ENCODE results near the gene KRT82. TPM values are rescaled to one million over a fixed set of nuclear protein-coding genes. Genes with fewer than 3 reads are reported as not detected.

The KRT82 gene
- total and polyA plus RNA-seq, 2 experiments from 2014 or later, result not detected

- peaks cover 3% of the 10 kb centered on the region for H3K27me3 ChIP-seq
- no peak for DNase-seq (ENCODE audit: low spot score)
- no peaks in the 10 kb centered on the region for H3K36me3 ChIP-seq (replicated peaks; ENCODE audit: insufficient read depth, low read depth)
- no peaks in the 10 kb centered on the region for H4K20me1 ChIP-seq (ENCODE audit: insufficient read depth, poor library complexity, severe bottlenecking)
- TF ChIP-seq EZH2phosphoT487 (IDR thresholded peaks at IDR 0.05; ENCODE audit: low read depth, severe bottlenecking, unreplicated experiment) (no peak), EZH2 (IDR thresholded peaks at IDR 0.05; ENCODE audit: borderline replicate concordance) (no peak), CTCF (IDR thresholded peaks at IDR 0.05; ENCODE audit: poor library complexity) (no peak)
- no peak overlapping the region for H3K27ac ChIP-seq
- H3K9me3 ChIP-seq (ENCODE audit: low read depth), result no peaks in the 10 kb centered on the region
- no peak overlapping the region for H3K4me3 ChIP-seq
- no peaks in the 10 kb centered on the region for H3K79me2 ChIP-seq
- 46% methylated on average over 6 of the region's 6 CpGs for WGBS (ENCODE audit: low lambda C conversion rate, missing lambda C conversion rate)
- no peak overlapping the region for H2AFZ ChIP-seq
- H3K4me2 ChIP-seq, result no peak overlapping the region
- peaks cover 25% of the 10 kb centered on the region for H3K4me1 ChIP-seq (ENCODE audit: insufficient read depth)
- H3K9me2 ChIP-seq (replicated peaks; ENCODE audit: insufficient read depth), result no peaks in the 10 kb centered on the region
Observed at GRCh38 chr12:52349196-52349595, 56.9 kb downstream of the KRT82 start.

DNA sequence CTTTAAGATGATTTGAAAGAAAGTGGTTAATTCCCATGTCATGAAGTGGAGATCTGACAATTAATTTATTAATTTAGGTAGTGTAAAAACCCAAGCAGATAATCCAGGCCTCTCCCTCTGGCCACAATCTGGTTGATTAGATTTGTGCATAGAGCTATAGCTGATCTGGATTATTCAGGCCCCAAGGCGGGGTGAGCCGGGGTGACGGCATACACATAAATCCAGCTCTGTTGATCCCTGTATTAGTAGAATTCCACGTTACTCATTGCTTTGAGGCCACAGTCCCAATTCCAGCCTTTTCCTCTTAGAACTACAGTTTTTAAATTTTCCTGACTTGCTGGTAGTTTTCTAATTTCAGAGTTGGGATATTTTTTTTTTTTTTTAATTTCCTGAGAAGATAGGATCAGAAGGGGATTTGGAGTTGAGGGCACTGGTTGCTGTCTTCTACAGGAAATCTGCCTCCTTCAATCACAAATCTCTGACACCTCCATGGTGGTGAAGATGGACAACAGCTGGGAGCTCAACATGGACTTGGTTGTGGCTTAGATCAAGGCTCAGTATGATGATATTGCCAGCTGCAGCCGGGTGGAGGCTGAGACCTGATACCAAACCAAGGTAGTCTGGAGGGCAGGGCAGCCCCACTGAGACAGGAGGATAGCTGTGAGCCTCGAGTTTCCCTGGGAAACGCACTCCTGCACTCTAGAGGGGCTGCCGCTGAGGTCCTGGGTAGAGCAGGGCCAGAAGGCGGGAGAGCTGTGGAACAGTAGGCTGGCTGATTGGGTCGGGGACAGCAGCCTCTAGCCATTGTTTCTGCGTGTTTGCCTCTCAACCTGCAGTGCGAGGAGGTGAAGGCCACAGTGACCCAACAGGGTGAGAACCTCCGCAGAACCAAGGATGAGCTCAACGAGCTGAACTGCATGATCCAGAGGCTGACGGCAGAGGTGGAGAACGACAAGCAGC lies 58.3 kb downstream of the KRT82 start:
- Histone ChIP-seq H3K4me2 (no peak overlapping the region), H4K20me1 (ENCODE audit: insufficient read depth, poor library complexity, severe bottlenecking) (no peaks in the 10 kb centered on the region), H3K27me3 (no peaks in the 10 kb centered on the region), H2AFZ (no peak overlapping the region), H3K4me1 (ENCODE audit: insufficient read depth) (peaks cover 25% of the 10 kb centered on the region), H3K79me2 (no peaks in the 10 kb centered on the region), H3K9me2 (replicated peaks; ENCODE audit: insufficient read depth) (no peaks in the 10 kb centered on the region), H3K4me3 (no peak overlapping the region), H3K9me3 (ENCODE audit: low read depth) (no peaks in the 10 kb centered on the region), H3K36me3 (replicated peaks; ENCODE audit: insufficient read depth, low read depth) (no peaks in the 10 kb centered on the region), H3K27ac (no peak overlapping the region)
- no peak for DNase-seq (ENCODE audit: low spot score)
- WGBS (ENCODE audit: low lambda C conversion rate, missing lambda C conversion rate), result 64% methylated on average over 16 of the region's 16 CpGs
- TF ChIP-seq CTCF (IDR thresholded peaks at IDR 0.05; ENCODE audit: poor library complexity) (no peak), EZH2phosphoT487 (IDR thresholded peaks at IDR 0.05; ENCODE audit: low read depth, severe bottlenecking, unreplicated experiment) (no peak), EZH2 (IDR thresholded peaks at IDR 0.05; ENCODE audit: borderline replicate concordance) (no peak)

DNA sequence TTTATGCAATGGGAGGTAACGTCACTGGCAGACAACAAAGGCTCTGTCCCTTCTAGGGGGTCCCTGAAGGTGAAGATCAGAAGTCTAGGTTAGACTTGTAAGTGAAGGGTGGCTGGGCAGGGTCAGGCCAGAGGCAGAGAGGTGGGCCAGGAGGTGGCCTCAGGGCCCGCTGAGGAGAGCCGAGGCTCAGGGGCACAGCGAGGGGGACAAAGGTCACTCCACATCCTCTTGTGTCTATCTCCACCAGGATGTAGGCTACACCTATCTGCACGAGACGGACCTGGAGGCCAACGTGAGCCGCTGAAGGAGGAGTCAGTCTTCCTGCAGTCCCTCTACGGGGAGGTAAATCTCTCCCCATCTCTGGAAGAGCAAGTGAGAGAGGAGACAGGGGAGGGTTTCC lies 59.1 kb downstream of the KRT82 start:
- Histone ChIP-seq H3K9me2 (replicated peaks; ENCODE audit: insufficient read depth) (no peaks in the 10 kb centered on the region), H3K4me2 (no peak overlapping the region), H3K4me3 (no peak overlapping the region), H3K79me2 (no peaks in the 10 kb centered on the region), H3K27ac (peak overlapping the region; percentile 61), H3K27me3 (no peaks in the 10 kb centered on the region), H3K9me3 (ENCODE audit: low read depth) (no peaks in the 10 kb centered on the region), H2AFZ (no peak overlapping the region), H3K4me1 (ENCODE audit: insufficient read depth) (peaks cover 25% of the 10 kb centered on the region), H3K36me3 (replicated peaks; ENCODE audit: insufficient read depth, low read depth) (no peaks in the 10 kb centered on the region), H4K20me1 (ENCODE audit: insufficient read depth, poor library complexity, severe bottlenecking) (no peaks in the 10 kb centered on the region)
- TF ChIP-seq CTCF (IDR thresholded peaks at IDR 0.05; ENCODE audit: poor library complexity), result no peak
- 74% methylated on average over 9 of the region's 9 CpGs for WGBS (ENCODE audit: low lambda C conversion rate, missing lambda C conversion rate)
- DNase-seq (ENCODE audit: low spot score), result peak; percentile 32

Measured in hepatocyte (in vitro differentiated cells).